T47D (cell line): Measurements from ENCODE around the gene CREB1.

Experiments used
- DNase-seq, 2 experiments: peaks; one replicate each; pipeline versions ENCODE4 v3.0.0 to v3.0.0-alpha.2; 2011 to 2012; ENCODE audit warnings: low read depth in 1 of 2, low spot score in 1 of 2
- JUND ChIP-seq: IDR thresholded peaks from 2 replicates; pipeline ENCODE4 v1.6.1; 2012; ENCODE audit warnings: low read depth
- in situ Hi-C: cut with HindIII; loops from 2 replicates; pipeline ENCODE4 v1.10.0; 2016; ENCODE audit warnings: low sequenced_read_pairs, low pct_unique_long_range_greater_than_20kb

CREB1 gene

GRCh38 chr2:207529330-207530159 lies at the start of gene CREB1:
Gene CREB1, plus strand, starts transcription at chr2:207529962. Its CDS starts 25,674 bp downstream, at chr2:207555636.
- in situ Hi-C loops = no loop called here
- no peak for TF ChIP-seq JUND
- DNase-seq = peak; percentile 93 to 97

- TF ChIP-seq JUND = no peak
- in situ Hi-C loops = no loop called here
- DNase-seq = no peak
Measured at GRCh38 chr2:207480521-207481040, 49.2 kb upstream of the CREB1 start.

GRCh38 chr2:207481924-207482323 lies 47.8 kb upstream of the CREB1 start:
- in situ Hi-C loops = no loop called here
- no peak for DNase-seq
- TF ChIP-seq JUND = no peak

GRCh38 chr2:207482630-207483029 lies 47.1 kb upstream of the CREB1 start:
- TF ChIP-seq JUND = no peak
- DNase-seq = no peak
- in situ Hi-C loops = no loop called here

GRCh38 chr2:207483066-207483465 lies 46.7 kb upstream of the CREB1 start:
- no peak for DNase-seq
- in situ Hi-C loops = no loop called here
- no peak for TF ChIP-seq JUND

- no peak for TF ChIP-seq JUND
- no peak for DNase-seq
- in situ Hi-C loops = no loop called here
Measured at GRCh38 chr2:207483477-207483876, 46.3 kb upstream of the CREB1 start.

GRCh38 chr2:207484444-207485391 lies 45.0 kb upstream of the CREB1 start:
- in situ Hi-C loops = no loop called here
- TF ChIP-seq JUND = no peak
- no peak for DNase-seq

- DNase-seq = no peak
- in situ Hi-C loops = no loop called here
Measured at GRCh38 chr2:207487650-207488311, 42.0 kb upstream of the CREB1 start.

GRCh38 chr2:207489251-207489650 lies 40.5 kb upstream of the CREB1 start:
- TF ChIP-seq JUND = no peak
- DNase-seq = no peak
- in situ Hi-C loops = no loop called here

More at GRCh38 chr2:207487650-207488311, 42.0 kb upstream of the CREB1 start:
- TF ChIP-seq JUND = no peak

- DNase-seq = no peak
- in situ Hi-C loops = no loop called here
- TF ChIP-seq JUND = no peak
Measured at GRCh38 chr2:207490441-207490840, 39.3 kb upstream of the CREB1 start.

GRCh38 chr2:207491086-207491485 lies 38.7 kb upstream of the CREB1 start:
- in situ Hi-C loops = no loop called here
- TF ChIP-seq JUND = no peak
- DNase-seq = no peak

- in situ Hi-C loops = no loop called here
Measured at GRCh38 chr2:207491956-207492355, 37.8 kb upstream of the CREB1 start.

More at GRCh38 chr2:207491956-207492355, 37.8 kb upstream of the CREB1 start:
- DNase-seq = no peak
- no peak for TF ChIP-seq JUND
